Measurements from ENCODE around the gene FATE1.

FATE1 gene

DNA sequence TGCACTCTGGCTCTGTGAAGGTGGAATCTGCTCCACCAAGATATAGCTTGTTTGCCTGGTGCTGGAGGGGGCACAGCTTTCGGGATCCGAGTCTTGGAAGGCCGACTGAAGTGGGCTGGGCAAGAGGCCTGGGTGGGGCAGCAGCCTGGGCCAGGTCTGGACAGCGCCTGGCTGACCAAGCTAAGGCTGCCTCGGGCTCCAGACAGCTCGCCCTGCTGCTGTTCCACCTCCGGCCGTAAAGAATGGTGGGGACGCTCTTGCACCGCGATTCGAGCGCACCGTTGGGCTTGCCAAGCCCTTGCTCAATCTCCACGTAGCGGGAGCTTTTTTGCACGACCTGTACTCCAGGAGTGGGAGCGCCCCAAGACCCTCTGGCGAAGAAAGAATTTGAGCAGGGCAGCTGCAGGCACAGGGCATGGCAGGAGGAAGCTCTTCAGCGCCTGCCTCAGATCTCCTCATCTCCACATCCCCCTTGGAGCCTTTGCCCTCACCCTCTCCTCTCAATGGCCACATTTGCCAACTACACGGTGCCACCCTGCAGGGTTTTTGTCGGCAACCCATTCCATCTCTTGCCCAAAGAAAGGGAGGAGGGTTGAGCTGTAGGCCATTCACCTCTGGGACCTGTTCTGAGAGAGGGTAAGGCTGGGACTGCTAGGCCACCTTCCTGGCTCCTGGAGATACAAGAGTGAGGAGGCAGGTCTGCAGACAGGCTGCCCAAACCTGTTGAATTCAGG is 37.6 kb downstream of the FATE1 start:
- TF ChIP-seq, protein P1, sequence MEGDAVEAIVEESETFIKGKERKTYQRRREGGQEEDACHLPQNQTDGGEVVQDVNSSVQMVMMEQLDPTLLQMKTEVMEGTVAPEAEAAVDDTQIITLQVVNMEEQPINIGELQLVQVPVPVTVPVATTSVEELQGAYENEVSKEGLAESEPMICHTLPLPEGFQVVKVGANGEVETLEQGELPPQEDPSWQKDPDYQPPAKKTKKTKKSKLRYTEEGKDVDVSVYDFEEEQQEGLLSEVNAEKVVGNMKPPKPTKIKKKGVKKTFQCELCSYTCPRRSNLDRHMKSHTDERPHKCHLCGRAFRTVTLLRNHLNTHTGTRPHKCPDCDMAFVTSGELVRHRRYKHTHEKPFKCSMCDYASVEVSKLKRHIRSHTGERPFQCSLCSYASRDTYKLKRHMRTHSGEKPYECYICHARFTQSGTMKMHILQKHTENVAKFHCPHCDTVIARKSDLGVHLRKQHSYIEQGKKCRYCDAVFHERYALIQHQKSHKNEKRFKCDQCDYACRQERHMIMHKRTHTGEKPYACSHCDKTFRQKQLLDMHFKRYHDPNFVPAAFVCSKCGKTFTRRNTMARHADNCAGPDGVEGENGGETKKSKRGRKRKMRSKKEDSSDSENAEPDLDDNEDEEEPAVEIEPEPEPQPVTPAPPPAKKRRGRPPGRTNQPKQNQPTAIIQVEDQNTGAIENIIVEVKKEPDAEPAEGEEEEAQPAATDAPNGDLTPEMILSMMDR (IDR thresholded peaks at IDR 0.05; ENCODE audit: control insufficient read depth, extremely low read depth, insufficient read depth) = peak; percentile 83
- peak; percentile 10 for DNase-seq (ENCODE audit: low read depth)
- H3K4me3 ChIP-seq (ENCODE audit: low read depth, low read length) = no peak overlapping the region

DNA sequence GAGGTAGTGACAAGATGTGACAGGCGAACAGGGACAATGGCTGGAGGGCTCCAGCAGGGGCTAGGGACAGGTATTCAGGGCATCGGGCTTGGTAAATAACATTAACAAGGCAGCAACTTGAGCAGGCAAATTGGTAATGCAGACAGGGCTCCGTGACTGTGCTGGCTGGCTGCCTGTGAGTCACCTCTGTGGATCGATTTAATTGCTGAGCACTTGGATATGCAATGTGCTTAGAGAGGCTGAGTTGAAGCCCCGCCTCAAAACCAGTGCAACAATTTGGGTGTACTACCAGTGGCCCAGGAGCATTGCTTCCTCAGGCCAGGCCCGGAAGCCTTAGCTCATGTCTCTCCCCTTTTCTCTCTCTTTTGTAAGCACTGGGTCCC is 38.2 kb downstream of the FATE1 start:
- DNase-seq (ENCODE audit: low read depth) = no peak
- no peak overlapping the region for H3K4me3 ChIP-seq (ENCODE audit: low read depth, low read length)
- TF ChIP-seq, protein P1 (IDR thresholded peaks at IDR 0.05; ENCODE audit: control insufficient read depth, extremely low read depth, insufficient read depth) = no peak

- DNase-seq (ENCODE audit: low read depth) = peak; percentile 14
- TF ChIP-seq, protein P1 (IDR thresholded peaks at IDR 0.05; ENCODE audit: control insufficient read depth, extremely low read depth, insufficient read depth) = no peak
- H3K4me3 ChIP-seq (ENCODE audit: low read depth, low read length) = no peak overlapping the region
Observed at GRCh38 chrX:151754641-151755215, 38.9 kb downstream of the FATE1 start.

GRCh38 chrX:151759041-151759708 is 43.3 kb downstream of the FATE1 start:
- DNase-seq (ENCODE audit: low read depth) = no peak
- H3K4me3 ChIP-seq (ENCODE audit: low read depth, low read length) = no peak overlapping the region
- TF ChIP-seq, protein P1 (IDR thresholded peaks at IDR 0.05; ENCODE audit: control insufficient read depth, extremely low read depth, insufficient read depth) = no peak

GRCh38 chrX:151762802-151763201 is 47.0 kb downstream of the FATE1 start:
- TF ChIP-seq, protein P1 (IDR thresholded peaks at IDR 0.05; ENCODE audit: control insufficient read depth, extremely low read depth, insufficient read depth) = no peak
- DNase-seq (ENCODE audit: low read depth) = no peak
- no peak overlapping the region for H3K4me3 ChIP-seq (ENCODE audit: low read depth, low read length)

- no peak overlapping the region for H3K4me3 ChIP-seq (ENCODE audit: low read depth, low read length)
- DNase-seq (ENCODE audit: low read depth) = no peak
- TF ChIP-seq, protein P1 (IDR thresholded peaks at IDR 0.05; ENCODE audit: control insufficient read depth, extremely low read depth, insufficient read depth) = no peak
Observed at GRCh38 chrX:151763711-151764110, 47.9 kb downstream of the FATE1 start.
